ENCODE results near the gene KREMEN1. TPM values are rescaled to one million over a fixed set of nuclear protein-coding genes. Genes with fewer than 3 reads are reported as not detected.
"Not testable (repeated sequence)": the region's sequence is repeated elsewhere in the genome, so short reads cannot be mapped to it uniquely, and the experiment has no call there.

KREMEN1 gene
- total RNA-seq, 2 experiments from 2014 or later = 0.17 to 0.35 TPM

DNA sequence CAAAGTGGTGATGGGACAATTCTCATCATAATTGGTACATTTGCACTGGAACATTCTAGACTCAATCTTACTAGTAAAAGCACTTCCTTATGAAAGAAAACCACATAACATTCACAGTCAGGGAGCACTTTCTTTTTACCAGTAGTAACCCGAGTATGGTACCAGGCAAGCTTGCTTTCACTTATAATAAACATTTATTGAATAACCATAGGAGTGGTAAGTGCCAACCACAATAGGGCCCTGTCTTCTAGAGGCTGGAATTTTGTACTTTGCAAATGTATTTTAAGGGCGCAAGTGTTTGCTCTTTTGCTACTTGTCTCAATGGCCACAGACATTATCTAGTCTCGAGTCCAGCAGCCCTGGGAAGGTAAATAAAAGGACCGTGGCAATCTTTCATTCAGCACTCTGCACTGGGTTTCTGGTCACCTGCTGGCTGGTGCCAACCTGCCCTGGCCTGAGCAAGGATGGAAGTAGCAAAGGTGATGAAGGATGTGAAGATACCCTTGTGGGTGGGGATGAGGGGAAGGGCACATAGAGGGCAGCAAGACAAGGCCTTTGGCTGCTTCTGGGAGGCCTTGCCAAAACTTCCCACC is 35.4 kb upstream of the KREMEN1 start:
- Mint-ChIP-seq H3K27ac (no peak overlapping the region), H3K4me1 (ENCODE audit: low read depth) (no peaks in the 10 kb centered on the region), H3K4me3 (no peak overlapping the region), H3K9me3 (no peaks in the 10 kb centered on the region), H3K36me3 (ENCODE audit: low read depth) (no peaks in the 10 kb centered on the region), H3K27me3 (ENCODE audit: low read depth) (peaks cover 5% of the 10 kb centered on the region)
- DNase-seq = no peak
- intact Hi-C loops (cut with micrococcal nuclease) = no loop called here
- CTCF ChIA-PET = interaction anchor here (0.6 to 5.0 kb wide), 4 partner anchors 180 to 437 kb away, joined by 3 to 54 read pairs (median 7); no protein-coding TSS in a partner anchor

DNA sequence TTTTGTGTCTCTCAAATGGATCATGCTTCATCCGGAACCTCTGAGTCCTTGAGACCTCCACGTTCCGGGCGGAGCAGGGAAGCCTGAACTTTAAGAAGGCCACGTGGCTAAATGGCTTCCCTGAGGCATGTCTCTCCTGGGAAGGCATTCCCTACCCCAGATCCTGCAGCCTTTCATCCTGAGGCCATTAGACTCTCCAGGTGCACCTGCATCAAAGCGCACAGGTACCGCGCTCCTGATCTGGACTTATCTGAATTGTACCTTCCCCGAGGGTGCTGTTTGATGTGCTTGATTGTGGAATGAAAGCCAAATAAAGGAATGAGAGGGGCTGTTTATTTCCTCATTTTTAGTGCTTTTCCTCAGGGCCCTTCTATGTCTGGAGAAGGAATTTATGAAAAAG is 33.7 kb upstream of the KREMEN1 start:
- intact Hi-C loops (cut with micrococcal nuclease) = no loop called here
- Mint-ChIP-seq H3K27me3 (ENCODE audit: low read depth) (peaks cover 2% of the 10 kb centered on the region), H3K27ac (no peak overlapping the region), H3K36me3 (ENCODE audit: low read depth) (no peaks in the 10 kb centered on the region), H3K9me3 (no peaks in the 10 kb centered on the region), H3K4me3 (no peak overlapping the region), H3K4me1 (ENCODE audit: low read depth) (no peaks in the 10 kb centered on the region)
- DNase-seq = no peak
- CTCF ChIA-PET = interaction anchor here (0.6 to 5.0 kb wide), 11 partner anchors 12 to 438 kb away, joined by 3 to 54 read pairs (median 7); no protein-coding TSS in a partner anchor

GRCh38 chr22:29039684-29040083 is 33.2 kb upstream of the KREMEN1 start:
- not testable (repeated sequence) for H3K27me3 Mint-ChIP-seq (ENCODE audit: low read depth); H3K27ac Mint-ChIP-seq; H3K9me3 Mint-ChIP-seq; DNase-seq; H3K36me3 Mint-ChIP-seq (ENCODE audit: low read depth); H3K4me3 Mint-ChIP-seq; H3K4me1 Mint-ChIP-seq (ENCODE audit: low read depth)
- CTCF ChIA-PET = interaction anchor here (0.6 to 5.0 kb wide), 17 partner anchors 9 to 438 kb away, joined by 3 to 54 read pairs (median 6); no protein-coding TSS in a partner anchor
- intact Hi-C loops (cut with micrococcal nuclease) = loop anchor here (1.0 to 5.0 kb wide), 3 partner anchors 184 to 438 kb away; no protein-coding TSS in a partner anchor

DNA sequence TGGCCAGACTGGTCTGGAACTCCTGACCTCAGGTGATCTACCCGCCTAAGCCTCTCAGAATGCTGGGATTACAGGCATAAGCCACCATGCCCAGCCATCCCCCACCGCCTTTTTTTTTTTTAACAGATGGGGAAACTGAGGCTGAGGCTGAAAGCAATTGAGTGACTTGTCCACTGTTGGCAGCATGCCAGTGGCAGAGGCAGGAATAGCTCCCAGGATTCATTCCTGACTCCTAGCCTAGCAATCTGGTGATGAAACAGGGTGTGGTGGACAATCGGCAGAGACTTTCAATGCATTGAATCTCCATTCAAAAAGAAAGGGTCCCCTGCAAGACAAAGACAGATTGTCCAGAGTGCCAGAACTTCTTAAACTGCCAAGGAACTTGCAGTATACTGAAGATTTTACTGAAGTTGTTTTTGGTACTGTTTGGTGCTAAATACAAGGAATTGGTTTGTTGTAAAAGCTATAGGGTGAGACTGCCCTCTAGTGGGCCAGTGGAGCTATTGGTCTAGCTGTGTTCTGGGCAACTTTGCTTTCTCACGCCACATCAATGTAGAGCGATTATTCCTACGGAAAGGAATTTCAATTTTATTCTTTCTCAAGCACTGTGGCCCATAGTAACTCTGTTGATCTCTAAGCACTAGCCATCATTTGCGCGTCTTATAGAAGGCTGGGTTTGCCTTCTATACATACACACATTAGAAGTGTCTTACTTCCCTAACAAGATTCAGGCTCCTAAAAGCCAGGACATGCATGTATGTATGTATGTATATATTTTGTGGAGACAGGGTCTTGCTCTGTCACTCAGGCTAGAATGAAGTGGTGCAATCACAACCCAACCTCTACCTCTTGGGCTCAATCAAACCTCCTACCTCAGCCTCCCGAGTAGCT is 32.2 kb upstream of the KREMEN1 start:
- peak; percentile 80 for DNase-seq
- H3K27ac Mint-ChIP-seq = no peak overlapping the region
- H3K36me3 Mint-ChIP-seq (ENCODE audit: low read depth) = no peaks in the 10 kb centered on the region
- no peaks in the 10 kb centered on the region for H3K4me1 Mint-ChIP-seq (ENCODE audit: low read depth)
- H3K4me3 Mint-ChIP-seq = no peak overlapping the region
- peaks cover 2% of the 10 kb centered on the region for H3K27me3 Mint-ChIP-seq (ENCODE audit: low read depth)
- CTCF ChIA-PET = interaction anchor here (0.6 to 5.0 kb wide), 31 partner anchors 9 to 466 kb away, joined by 3 to 54 read pairs (median 4); partner anchors contain the start of gene ZNRF3
- H3K9me3 Mint-ChIP-seq = no peaks in the 10 kb centered on the region
- intact Hi-C loops (cut with micrococcal nuclease) = loop anchor here (1.0 to 5.0 kb wide), 3 partner anchors 185 to 439 kb away; no protein-coding TSS in a partner anchor

GRCh38 chr22:29041408-29041807 is 31.4 kb upstream of the KREMEN1 start:
- CTCF ChIA-PET = interaction anchor here (0.6 to 5.0 kb wide), 19 partner anchors 13 to 440 kb away, joined by 3 to 54 read pairs (median 5); no protein-coding TSS in a partner anchor
- Mint-ChIP-seq H3K27me3 (ENCODE audit: low read depth) (peaks cover 2% of the 10 kb centered on the region), H3K36me3 (ENCODE audit: low read depth) (peaks cover 1% of the 10 kb centered on the region), H3K27ac (no peak overlapping the region), H3K9me3 (no peaks in the 10 kb centered on the region), H3K4me1 (ENCODE audit: low read depth) (no peaks in the 10 kb centered on the region), H3K4me3 (no peak overlapping the region)
- intact Hi-C loops (cut with micrococcal nuclease) = loop anchor here (5.0 kb wide), 1 partner anchor 206 kb away; no protein-coding TSS in a partner anchor
- no peak for DNase-seq

DNA sequence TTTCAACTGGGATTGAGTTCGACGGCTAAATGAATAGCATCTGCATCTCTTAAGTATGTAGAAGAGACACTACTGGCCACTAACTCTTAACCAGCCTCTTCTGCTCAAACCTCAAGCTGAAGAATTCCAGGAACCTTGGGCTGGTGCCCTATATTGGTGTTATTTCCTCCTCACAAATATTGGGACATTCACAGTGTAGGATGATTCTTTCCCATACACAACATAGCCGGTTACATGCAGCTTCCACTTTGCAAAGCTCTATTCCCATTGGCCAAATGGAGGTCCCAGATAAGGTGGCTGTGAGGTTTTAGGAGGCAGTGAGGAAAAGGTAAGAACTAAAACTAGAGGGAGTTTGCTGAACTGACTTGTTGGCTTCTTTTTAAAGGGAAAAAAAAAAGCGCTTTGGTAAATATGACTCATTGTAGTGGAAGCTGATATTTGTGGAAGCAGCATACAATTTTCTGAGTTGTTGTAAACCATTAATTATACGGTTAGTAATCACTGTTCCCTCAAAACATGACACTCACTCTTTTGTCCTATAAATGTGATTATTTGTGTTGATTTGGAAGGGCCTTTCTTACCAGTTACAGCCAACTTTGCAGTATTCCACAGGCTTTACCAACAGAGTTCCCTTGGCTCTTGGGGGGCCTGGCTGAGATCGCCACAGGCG is 28.8 kb upstream of the KREMEN1 start:
- H3K27me3 Mint-ChIP-seq (ENCODE audit: low read depth) = peaks cover 2% of the 10 kb centered on the region
- DNase-seq = no peak
- H3K27ac Mint-ChIP-seq = no peak overlapping the region
- H3K4me3 Mint-ChIP-seq = no peak overlapping the region
- intact Hi-C loops (cut with micrococcal nuclease) = loop anchor here (5.0 kb wide), 1 partner anchor 203 kb away; no protein-coding TSS in a partner anchor
- CTCF ChIA-PET = interaction anchor here (0.6 to 2.6 kb wide), 2 partner anchors 188 to 241 kb away, joined by 3 to 10 read pairs; no protein-coding TSS in a partner anchor
- peaks cover 7% of the 10 kb centered on the region for H3K36me3 Mint-ChIP-seq (ENCODE audit: low read depth)
- no peaks in the 10 kb centered on the region for H3K9me3 Mint-ChIP-seq
- H3K4me1 Mint-ChIP-seq (ENCODE audit: low read depth) = no peaks in the 10 kb centered on the region

- H3K9me3 Mint-ChIP-seq = no peaks in the 10 kb centered on the region
- intact Hi-C loops (cut with micrococcal nuclease) = loop anchor here (5.0 kb wide), 1 partner anchor 203 kb away; no protein-coding TSS in a partner anchor
- peaks cover 9% of the 10 kb centered on the region for H3K36me3 Mint-ChIP-seq (ENCODE audit: low read depth)
- CTCF ChIA-PET = interaction anchor here (0.6 to 2.6 kb wide), 3 partner anchors 12 to 241 kb away, joined by 3 to 10 read pairs (median 3); no protein-coding TSS in a partner anchor
- H3K4me3 Mint-ChIP-seq = no peak overlapping the region
- H3K27ac Mint-ChIP-seq = no peak overlapping the region
- DNase-seq = no peak
- no peaks in the 10 kb centered on the region for H3K4me1 Mint-ChIP-seq (ENCODE audit: low read depth)
- peaks cover 2% of the 10 kb centered on the region for H3K27me3 Mint-ChIP-seq (ENCODE audit: low read depth)
These were observed 28.1 kb upstream of the KREMEN1 start for GRCh38 chr22:29044657-29045176.

DNA sequence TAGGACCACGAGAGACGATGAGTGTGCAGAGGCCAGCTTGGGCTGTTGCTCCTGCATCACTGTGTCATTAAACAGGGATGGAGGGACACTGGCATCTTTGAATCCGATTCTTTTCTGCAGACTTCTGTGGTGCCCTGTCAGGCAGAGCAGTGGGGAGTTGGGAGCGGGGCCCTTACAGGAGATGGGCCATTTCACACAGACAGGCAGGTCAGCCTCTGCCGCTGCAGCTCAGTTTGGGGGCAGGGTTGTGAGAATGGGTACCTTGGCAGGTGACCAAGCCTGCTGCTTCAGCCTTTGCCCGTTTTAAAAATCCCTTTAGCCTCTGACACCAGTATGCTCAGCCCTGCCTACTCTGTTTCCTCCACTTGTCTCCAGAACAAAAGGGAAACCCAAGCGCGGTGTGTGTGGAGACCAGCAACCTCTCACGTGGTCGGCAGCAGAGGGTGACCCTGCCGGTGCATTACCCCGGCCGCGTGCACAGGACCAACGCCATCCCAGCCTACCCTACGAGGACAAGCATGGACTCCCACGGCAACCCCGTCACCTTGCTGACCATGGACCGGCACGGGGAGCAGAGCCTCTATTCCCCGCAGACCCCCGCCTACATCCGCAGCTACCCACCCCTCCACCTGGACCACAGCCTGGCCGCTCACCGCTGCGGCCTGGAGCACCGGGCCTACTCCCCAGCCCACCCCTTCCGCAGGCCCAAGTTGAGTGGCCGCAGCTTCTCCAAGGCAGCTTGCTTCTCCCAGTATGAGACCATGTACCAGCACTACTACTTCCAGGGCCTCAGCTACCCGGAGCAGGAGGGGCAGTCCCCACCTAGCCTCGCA is 23.8 kb upstream of the KREMEN1 start:
- H3K27ac Mint-ChIP-seq = no peak overlapping the region
- H3K4me1 Mint-ChIP-seq (ENCODE audit: low read depth) = no peaks in the 10 kb centered on the region
- no peak for DNase-seq
- H3K9me3 Mint-ChIP-seq = no peaks in the 10 kb centered on the region
- no peaks in the 10 kb centered on the region for H3K27me3 Mint-ChIP-seq (ENCODE audit: low read depth)
- intact Hi-C loops (cut with micrococcal nuclease) = no loop called here
- peaks cover 9% of the 10 kb centered on the region for H3K36me3 Mint-ChIP-seq (ENCODE audit: low read depth)
- H3K4me3 Mint-ChIP-seq = no peak overlapping the region
- CTCF ChIA-PET = interaction anchor here (0.6 kb wide), 1 partner anchor 196 kb away, joined by 3 read pairs; no protein-coding TSS in a partner anchor

DNA sequence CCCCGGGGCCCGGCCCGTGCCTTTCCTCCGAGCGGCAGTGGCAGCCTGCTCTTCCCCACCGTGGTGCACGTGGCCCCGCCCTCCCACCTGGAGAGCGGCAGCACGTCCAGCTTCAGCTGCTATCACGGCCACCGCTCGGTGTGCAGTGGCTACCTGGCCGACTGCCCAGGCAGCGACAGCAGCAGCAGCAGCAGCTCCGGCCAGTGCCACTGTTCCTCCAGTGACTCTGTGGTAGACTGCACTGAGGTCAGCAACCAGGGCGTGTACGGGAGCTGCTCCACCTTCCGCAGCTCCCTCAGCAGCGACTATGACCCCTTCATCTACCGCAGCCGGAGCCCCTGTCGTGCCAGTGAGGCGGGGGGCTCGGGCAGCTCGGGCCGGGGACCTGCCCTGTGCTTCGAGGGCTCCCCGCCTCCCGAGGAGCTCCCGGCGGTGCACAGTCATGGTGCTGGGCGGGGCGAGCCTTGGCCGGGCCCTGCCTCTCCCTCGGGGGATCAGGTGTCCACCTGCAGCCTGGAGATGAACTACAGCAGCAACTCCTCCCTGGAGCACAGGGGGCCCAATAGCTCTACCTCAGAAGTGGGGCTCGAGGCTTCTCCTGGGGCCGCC is 23.1 kb upstream of the KREMEN1 start:
- CTCF ChIA-PET = no interaction called here
- H3K27me3 Mint-ChIP-seq (ENCODE audit: low read depth) = no peaks in the 10 kb centered on the region
- H3K4me1 Mint-ChIP-seq (ENCODE audit: low read depth) = no peaks in the 10 kb centered on the region
- no peaks in the 10 kb centered on the region for H3K9me3 Mint-ChIP-seq
- intact Hi-C loops (cut with micrococcal nuclease) = no loop called here
- peaks cover 9% of the 10 kb centered on the region for H3K36me3 Mint-ChIP-seq (ENCODE audit: low read depth)
- DNase-seq = no peak
- H3K27ac Mint-ChIP-seq = no peak overlapping the region
- H3K4me3 Mint-ChIP-seq = no peak overlapping the region

- Mint-ChIP-seq H3K4me3 (no peak overlapping the region), H3K36me3 (ENCODE audit: low read depth) (peaks cover 9% of the 10 kb centered on the region), H3K9me3 (no peaks in the 10 kb centered on the region), H3K4me1 (ENCODE audit: low read depth) (no peaks in the 10 kb centered on the region), H3K27me3 (ENCODE audit: low read depth) (no peaks in the 10 kb centered on the region), H3K27ac (no peak overlapping the region)
- no peak for DNase-seq
- intact Hi-C loops (cut with micrococcal nuclease) = no loop called here
- CTCF ChIA-PET = no interaction called here
These were observed 22.4 kb upstream of the KREMEN1 start for GRCh38 chr22:29050457-29050856.

Data from activated naive CD4-positive, alpha-beta T cell treated with anti-CD3 and anti-CD28 coated beads for 36 hours (primary cell).